Duodenal mucosa (tissue), 2 donors: ENCODE data around the gene OTOG.

Experiments used
- H3K27ac ChIP-seq: one replicate; pipeline ENCODE4 v1.7.0; 2013; ENCODE audit warnings: low read depth, low read length
- H3K27me3 ChIP-seq, 2 donors: one replicate each; pipeline ENCODE4 v1.7.0; 2013; ENCODE audit warnings: low read length in 2 of 2, control low read depth in 1 of 2; ENCODE audit not compliant: insufficient read depth in 2 of 2, control insufficient read depth in 1 of 2
- H3K36me3 ChIP-seq, 2 donors: one replicate each; pipeline ENCODE4 v1.7.0; 2013; ENCODE audit warnings: low read length in 2 of 2, control low read depth in 1 of 2; ENCODE audit not compliant: insufficient read depth in 2 of 2, control insufficient read depth in 1 of 2
- H3K4me1 ChIP-seq, 2 donors: one replicate each; pipeline ENCODE4 v1.7.0; 2013; ENCODE audit warnings: low read length in 2 of 2, control low read depth in 1 of 2; ENCODE audit not compliant: insufficient read depth in 2 of 2, control insufficient read depth in 1 of 2
- H3K4me3 ChIP-seq, 2 donors: one replicate each; pipeline ENCODE4 v1.7.0; 2013; ENCODE audit warnings: low read length in 2 of 2, low read depth in 1 of 2
- H3K9ac ChIP-seq, 2 donors: one replicate each; pipeline ENCODE4 v1.7.0; 2013; ENCODE audit warnings: low read length in 2 of 2, low read depth in 1 of 2
- H3K9me3 ChIP-seq, 2 donors: one replicate each; pipeline ENCODE4 v1.7.0; 2013; ENCODE audit warnings: low read length in 2 of 2, control low read depth in 1 of 2; ENCODE audit not compliant: control insufficient read depth in 1 of 2

Gene OTOG

GRCh38 chr11:17558916-17559315 lies 11.9 kb downstream of the OTOG start:
- H3K4me1 ChIP-seq = no peaks in the 10 kb centered on the region
- no peak overlapping the region for H3K9ac ChIP-seq
- H3K9me3 ChIP-seq = no peaks in the 10 kb centered on the region
- H3K36me3 ChIP-seq = no peaks in the 10 kb centered on the region
- no peak overlapping the region for H3K4me3 ChIP-seq
- H3K27me3 ChIP-seq = no peaks in the 10 kb centered on the region
- H3K27ac ChIP-seq = no peak overlapping the region

- H3K36me3 ChIP-seq = no peaks in the 10 kb centered on the region
- H3K27ac ChIP-seq = no peak overlapping the region
- no peak overlapping the region for H3K4me3 ChIP-seq
- no peak overlapping the region for H3K9ac ChIP-seq
- no peaks in the 10 kb centered on the region for H3K4me1 ChIP-seq
- H3K9me3 ChIP-seq = no peaks in the 10 kb centered on the region
- H3K27me3 ChIP-seq = no peaks in the 10 kb centered on the region
Observed at GRCh38 chr11:17559341-17560087, 12.5 kb downstream of the OTOG start.

- Histone ChIP-seq H3K9me3 (no peaks in the 10 kb centered on the region), H3K4me3 (no peak overlapping the region), H3K4me1 (no peaks in the 10 kb centered on the region), H3K27ac (no peak overlapping the region), H3K27me3 (no peaks in the 10 kb centered on the region), H3K9ac (no peak overlapping the region), H3K36me3 (no peaks in the 10 kb centered on the region)
Observed at GRCh38 chr11:17560281-17561110, 13.4 kb downstream of the OTOG start.

GRCh38 chr11:17561111-17561415 lies 14.0 kb downstream of the OTOG start:
- H3K4me3 ChIP-seq = no peak overlapping the region
- no peaks in the 10 kb centered on the region for H3K9me3 ChIP-seq
- H3K36me3 ChIP-seq = no peaks in the 10 kb centered on the region

GRCh38 chr11:17561526-17561925 lies 14.5 kb downstream of the OTOG start:
- Histone ChIP-seq H3K36me3 (no peaks in the 10 kb centered on the region), H3K9ac (no peak overlapping the region), H3K27me3 (no peaks in the 10 kb centered on the region), H3K27ac (no peak overlapping the region), H3K9me3 (no peaks in the 10 kb centered on the region), H3K4me1 (no peaks in the 10 kb centered on the region), H3K4me3 (no peak overlapping the region)

More at GRCh38 chr11:17561111-17561415, 14.0 kb downstream of the OTOG start:
- Histone ChIP-seq H3K9ac (no peak overlapping the region), H3K27ac (no peak overlapping the region), H3K4me1 (no peaks in the 10 kb centered on the region), H3K27me3 (no peaks in the 10 kb centered on the region)

GRCh38 chr11:17563231-17563646 lies 16.2 kb downstream of the OTOG start:
- H3K9ac ChIP-seq = no peak overlapping the region
- no peak overlapping the region for H3K4me3 ChIP-seq
- no peaks in the 10 kb centered on the region for H3K9me3 ChIP-seq
- no peaks in the 10 kb centered on the region for H3K4me1 ChIP-seq
- H3K36me3 ChIP-seq = no peaks in the 10 kb centered on the region
- H3K27me3 ChIP-seq = no peaks in the 10 kb centered on the region
- no peak overlapping the region for H3K27ac ChIP-seq

GRCh38 chr11:17563961-17564686 lies 17.1 kb downstream of the OTOG start:
- Histone ChIP-seq H3K36me3 (no peaks in the 10 kb centered on the region), H3K4me1 (no peaks in the 10 kb centered on the region), H3K9me3 (no peaks in the 10 kb centered on the region), H3K9ac (no peak overlapping the region), H3K27ac (no peak overlapping the region), H3K27me3 (no peaks in the 10 kb centered on the region), H3K4me3 (no peak overlapping the region)

- H3K9me3 ChIP-seq = no peaks in the 10 kb centered on the region
- no peaks in the 10 kb centered on the region for H3K4me1 ChIP-seq
- no peak overlapping the region for H3K4me3 ChIP-seq
- no peaks in the 10 kb centered on the region for H3K27me3 ChIP-seq
- H3K36me3 ChIP-seq = no peaks in the 10 kb centered on the region
- no peak overlapping the region for H3K27ac ChIP-seq
- H3K9ac ChIP-seq = no peak overlapping the region
Observed at GRCh38 chr11:17564687-17565042, 17.6 kb downstream of the OTOG start.

GRCh38 chr11:17568944-17569343 lies 21.9 kb downstream of the OTOG start:
- Histone ChIP-seq H3K4me1 (no peaks in the 10 kb centered on the region), H3K36me3 (no peaks in the 10 kb centered on the region), H3K27ac (no peak overlapping the region), H3K9me3 (no peaks in the 10 kb centered on the region), H3K27me3 (no peaks in the 10 kb centered on the region), H3K9ac (no peak overlapping the region), H3K4me3 (no peak overlapping the region)

- H3K9ac ChIP-seq = no peak overlapping the region
- no peaks in the 10 kb centered on the region for H3K4me1 ChIP-seq
- H3K36me3 ChIP-seq = no peaks in the 10 kb centered on the region
- no peaks in the 10 kb centered on the region for H3K27me3 ChIP-seq
- no peak overlapping the region for H3K27ac ChIP-seq
- H3K9me3 ChIP-seq = no peaks in the 10 kb centered on the region
- H3K4me3 ChIP-seq = no peak overlapping the region
Observed at GRCh38 chr11:17570034-17570433, 23.0 kb downstream of the OTOG start.
